ENCODE results near the gene CECR2. TPM values are rescaled to one million over a fixed set of nuclear protein-coding genes. Genes with fewer than 3 reads are reported as not detected.
A peak's percentile ranks its signal among the peaks of the same experiment; 100 is the strongest.

CECR2 gene
- total and polyA plus RNA-seq, 2 of the 8 experiments (the other 6 are each of a cell fraction or from before 2014, with no cell fraction given) = 18.3 to 123 TPM

- Histone ChIP-seq H2AFZ (ENCODE audit: low read length) (no peak overlapping the region), H3K27me3 (replicated peaks in 1 of 4; ENCODE audit: control insufficient read depth in 3 of 4, extremely low read depth in 1 of 4, insufficient read depth in 3 of 4, low read length in 3 of 4) (no peaks in the 10 kb centered on the region), H2BK5ac (ENCODE audit: low read depth, low read length) (peak overlapping the region; percentile 36; the same call in 1 of the 2 replicates), H3K36me3 (ENCODE audit: control insufficient read depth in 2 of 4, insufficient read depth in 4 of 4, low read length in 3 of 4) (0 out of 8 replicates have a peak, but pooled peaks cover 0 to 7% (median 0%) of the 10 kb centered on the region in 4 experiments), H2BK15ac (ENCODE audit: low read length) (no peak overlapping the region), H3K23ac (ENCODE audit: insufficient read length) (peak overlapping the region; percentile 2), H3K79me2 (ENCODE audit: control insufficient read depth in 1 of 2, insufficient read depth in 2 of 2, low read length in 2 of 2) (peaks cover 66 to 100% of the 10 kb centered on the region in 2 experiments), H3K4ac (replicated peaks; ENCODE audit: insufficient read length, low read depth, low read length) (peak overlapping the region; percentile 65), H2BK12ac (ENCODE audit: low read depth, low read length) (peak overlapping the region; percentile 10; the same call in 1 of the 2 replicates), H2AK5ac (ENCODE audit: low read depth, low read length) (0 out of 2 replicates have a peak overlapping the region, but pooled peaks have one; percentile 5), H3K23me2 (ENCODE audit: low read depth, low read length) (peaks cover 5% of the 10 kb centered on the region; the same call in 1 of the 2 replicates), H4K91ac (replicated peaks; ENCODE audit: insufficient read length, low read length) (peak overlapping the region; percentile 79), H3K4me2 (ENCODE audit: insufficient read depth in 1 of 2, low read depth in 2 of 2, low read length in 2 of 2) (peak overlapping the region in 1 of 2 experiments; percentile 44; a peak in 2 of 4 replicates), H4K5ac (ENCODE audit: insufficient read length, low read depth, low read length) (peak overlapping the region; percentile 51), H3K4me3 (ENCODE audit: extremely low read depth in 1 of 4, insufficient read depth in 2 of 4, low read depth in 3 of 4, low read length in 4 of 4) (no peak overlapping the region), H3K14ac (ENCODE audit: insufficient read length) (no peak overlapping the region), H3K18ac (ENCODE audit: extremely low read depth, low read length) (no peak overlapping the region), H2BK20ac (ENCODE audit: low read length) (no peak overlapping the region), H4K20me1 (replicated peaks in 1 of 2; ENCODE audit: control insufficient read depth in 1 of 2, insufficient read depth in 2 of 2, low read length in 2 of 2) (peaks cover 9 to 23% of the 10 kb centered on the region in 2 experiments), H2BK120ac (replicated peaks; ENCODE audit: low read depth, low read length) (peak overlapping the region; percentile 24), H3K79me1 (ENCODE audit: low read depth, low read length) (peaks cover 4% of the 10 kb centered on the region; the same call in 1 of the 2 replicates), H3K56ac (replicated peaks; ENCODE audit: insufficient read length, low read depth, low read length) (no peak overlapping the region), H3K27ac (ENCODE audit: low read depth, low read length) (no peak overlapping the region), H4K8ac (ENCODE audit: extremely low read depth, insufficient read depth, low read length) (no peak overlapping the region), H3K4me1 (replicated peaks in 1 of 4; ENCODE audit: control insufficient read depth in 3 of 4, insufficient read depth in 4 of 4, low read length in 3 of 4) (peaks cover 6 to 44% (median 35%) of the 10 kb centered on the region in 4 experiments), H3K9me3 (ENCODE audit: insufficient read depth in 2 of 2, low read depth in 1 of 2, low read length in 1 of 2) (no peaks in the 10 kb centered on the region), H3K9ac (replicated peaks in 1 of 4; ENCODE audit: extremely low read depth in 1 of 4, low read depth in 3 of 4, low read length in 3 of 4) (no peak overlapping the region; a peak in 1 of 7 replicates)
- DNase-seq (ENCODE audit: low read depth in 1 of 2, low spot score in 2 of 2) (no peak), FAIRE-seq (no peak)
- POLR2A ChIA-PET (ENCODE audit: partially characterized antibody) = interaction anchor here (0.8 to 1.4 kb wide), 7 partner anchors 9 to 121 kb away, joined by 3 to 5 read pairs (median 3); no protein-coding TSS in a partner anchor
- CTCF ChIA-PET (ENCODE audit: partially characterized antibody) = interaction anchor here (0.6 to 1.6 kb wide), 7 partner anchors 11 to 360 kb away, joined by 3 to 5 read pairs (median 3); no protein-coding TSS in a partner anchor
- WGBS, 2 experiments (ENCODE audit: extremely low coverage in 1 of 2, insufficient coverage in 1 of 2, insufficient read length in 1 of 2, insufficient replicate concordance in 2 of 2, low coverage in 1 of 2, low lambda C conversion rate in 2 of 2, missing lambda C conversion rate in 1 of 2) = 81% methylated on average over 11 of the region's 11 CpGs; no CpG with 5 or more reads in 1 of the 2 experiments
- TF ChIP-seq ATF2 (IDR thresholded peaks at IDR 0.05; ENCODE audit: low read length) (no peak), HDAC2 (IDR thresholded peaks at IDR 0.05; ENCODE audit: borderline replicate concordance in 1 of 2, low read depth in 2 of 2, low read length in 2 of 2) (no peak), KDM1A (IDR thresholded peaks at IDR 0.05; ENCODE audit: borderline replicate concordance, low read length) (no peak), TCF12 (IDR thresholded peaks at IDR 0.05; ENCODE audit: low read depth, low read length) (no peak), SRF (IDR thresholded peaks at IDR 0.05; ENCODE audit: low read depth, low read length) (no peak), RBBP5 (IDR thresholded peaks at IDR 0.05; ENCODE audit: borderline replicate concordance, low read depth, low read length) (no peak), SP2 (IDR thresholded peaks at IDR 0.05; ENCODE audit: low read length) (no peak), HDAC6 (IDR thresholded peaks at IDR 0.05; ENCODE audit: low read depth, low read length) (no peak), BCL11A (IDR thresholded peaks at IDR 0.05; ENCODE audit: low read depth in 2 of 2, low read length in 2 of 2) (no peak), CHD2 (IDR thresholded peaks at IDR 0.05; ENCODE audit: low read length) (no peak)
These were observed 6.8 kb downstream of the CECR2 start for GRCh38 chr22:17375914-17376614.
